IPS-20b (cell line): ENCODE data around the gene PEX11B.

ENCODE experiments used
- H3K27ac ChIP-seq: one replicate; pipeline ENCODE4 v1.5.1; 2013; ENCODE audit warnings: low read length
- H3K27me3 ChIP-seq: 2 replicates; pipeline ENCODE4 v1.6.1; 2013; ENCODE audit warnings: mild to moderate bottlenecking, low read length, inconsistent platforms; ENCODE audit not compliant: insufficient read depth
- H3K36me3 ChIP-seq: 2 replicates; pipeline ENCODE4 v1.6.1; 2013; ENCODE audit warnings: low read depth, mild to moderate bottlenecking, inconsistent platforms, low read length, moderate library complexity; ENCODE audit not compliant: insufficient read depth
- H3K4me1 ChIP-seq: 2 replicates; pipeline ENCODE4 v1.6.1; 2013; ENCODE audit warnings: mild to moderate bottlenecking, control low read depth, inconsistent platforms, low read length, moderate library complexity; ENCODE audit not compliant: insufficient read depth
- H3K4me3 ChIP-seq: 2 replicates; pipeline ENCODE4 v1.5.1; 2013; ENCODE audit warnings: mild to moderate bottlenecking, low read length, inconsistent platforms
- H3K9ac ChIP-seq: 2 replicates; pipeline ENCODE4 v1.6.1; 2013; ENCODE audit warnings: low read depth, mild to moderate bottlenecking, inconsistent platforms, low read length, moderate library complexity
- H3K9me3 ChIP-seq: 2 replicates; pipeline ENCODE4 v1.6.1; 2013; ENCODE audit warnings: mild to moderate bottlenecking, low read depth, low read length, inconsistent platforms; ENCODE audit not compliant: insufficient read depth

The PEX11B gene

GRCh38 chr1:145959957-145960467, 41.5 kb upstream of the PEX11B start:
- Histone ChIP-seq H3K9ac (no peak overlapping the region; the same call in 1 of the 2 replicates), H3K36me3 (no peaks in the 10 kb centered on the region), H3K4me3 (peak overlapping the region; percentile 84), H3K9me3 (no peaks in the 10 kb centered on the region), H3K27ac (no peak overlapping the region), H3K4me1 (peaks cover 15% of the 10 kb centered on the region), H3K27me3 (peaks cover 89% of the 10 kb centered on the region)

GRCh38 chr1:145959333-145959732, 40.8 kb upstream of the PEX11B start:
- Histone ChIP-seq H3K4me3 (no peak overlapping the region), H3K27me3 (peaks cover 95% of the 10 kb centered on the region), H3K4me1 (peaks cover 15% of the 10 kb centered on the region), H3K9me3 (no peaks in the 10 kb centered on the region), H3K36me3 (no peaks in the 10 kb centered on the region), H3K27ac (no peak overlapping the region), H3K9ac (no peak overlapping the region)

- Histone ChIP-seq H3K4me3 (no peak overlapping the region), H3K4me1 (peaks cover 10% of the 10 kb centered on the region), H3K9me3 (no peaks in the 10 kb centered on the region), H3K27ac (no peak overlapping the region), H3K9ac (no peak overlapping the region), H3K36me3 (no peaks in the 10 kb centered on the region), H3K27me3 (peaks cover 90% of the 10 kb centered on the region)
Observed at GRCh38 chr1:145958734-145959133, 40.2 kb upstream of the PEX11B start.

- Histone ChIP-seq H3K4me3 (peak within 1 kb of the TSS; percentile 81), H3K27ac (no peak within 1 kb of the TSS), H3K9ac (peak within 1 kb of the TSS; percentile 61; the same call in 1 of the 2 replicates), H3K9me3 (no peaks in the 10 kb centered on the region; the same call in 1 of the 2 replicates), H3K27me3 (peaks cover 80% of the 10 kb centered on the region), H3K4me1 (peaks cover 6% of the 10 kb centered on the region; the same call in 1 of the 2 replicates), H3K36me3 (no peaks in the 10 kb centered on the region)
Observed at GRCh38 chr1:145957443-145958319, 39.2 kb upstream of the PEX11B start, which contains the start of gene LIX1L. Gene LIX1L (minus strand): TSS chr1:145958017. CDS start chr1:145957927, 90 bp downstream.

- Histone ChIP-seq H3K27me3 (peaks cover 72% of the 10 kb centered on the region), H3K9ac (peak overlapping the region; percentile 61; the same call in 1 of the 2 replicates), H3K4me3 (peak overlapping the region; percentile 81), H3K36me3 (no peaks in the 10 kb centered on the region), H3K9me3 (no peaks in the 10 kb centered on the region; the same call in 1 of the 2 replicates), H3K4me1 (peaks cover 5% of the 10 kb centered on the region; the same call in 1 of the 2 replicates), H3K27ac (no peak overlapping the region)
Observed at GRCh38 chr1:145956781-145957442, 38.4 kb upstream of the PEX11B start.

- peaks cover 67% of the 10 kb centered on the region for H3K27me3 ChIP-seq
- H3K9ac ChIP-seq, result no peak overlapping the region
- H3K27ac ChIP-seq, result no peak overlapping the region
- H3K36me3 ChIP-seq, result no peaks in the 10 kb centered on the region
- peak overlapping the region; percentile 81; the same call in 1 of the 2 replicates for H3K4me3 ChIP-seq
- H3K4me1 ChIP-seq, result peaks cover 5% of the 10 kb centered on the region; the same call in 1 of the 2 replicates
- no peaks in the 10 kb centered on the region; the same call in 1 of the 2 replicates for H3K9me3 ChIP-seq
Observed at GRCh38 chr1:145956361-145956760, 37.8 kb upstream of the PEX11B start.

GRCh38 chr1:145955436-145955835, 36.9 kb upstream of the PEX11B start:
- H3K27me3 ChIP-seq, result peaks cover 57% of the 10 kb centered on the region
- no peak overlapping the region for H3K9ac ChIP-seq
- no peaks in the 10 kb centered on the region; the same call in 1 of the 2 replicates for H3K9me3 ChIP-seq
- no peak overlapping the region for H3K27ac ChIP-seq
- no peak overlapping the region for H3K4me3 ChIP-seq
- H3K4me1 ChIP-seq, result peaks cover 5% of the 10 kb centered on the region; the same call in 1 of the 2 replicates
- H3K36me3 ChIP-seq, result no peaks in the 10 kb centered on the region

- Histone ChIP-seq H3K36me3 (no peaks in the 10 kb centered on the region), H3K9ac (no peak overlapping the region), H3K4me3 (no peak overlapping the region), H3K4me1 (peaks cover 5% of the 10 kb centered on the region; the same call in 1 of the 2 replicates), H3K27ac (no peak overlapping the region), H3K27me3 (peaks cover 42% of the 10 kb centered on the region), H3K9me3 (no peaks in the 10 kb centered on the region; the same call in 1 of the 2 replicates)
Observed at GRCh38 chr1:145953861-145954260, 35.3 kb upstream of the PEX11B start.

GRCh38 chr1:145952903-145953302, 34.4 kb upstream of the PEX11B start:
- Histone ChIP-seq H3K27me3 (peaks cover 33% of the 10 kb centered on the region), H3K4me1 (peaks cover 2% of the 10 kb centered on the region; the same call in 1 of the 2 replicates), H3K9ac (no peak overlapping the region), H3K9me3 (no peaks in the 10 kb centered on the region; the same call in 1 of the 2 replicates), H3K4me3 (no peak overlapping the region), H3K36me3 (no peaks in the 10 kb centered on the region), H3K27ac (no peak overlapping the region)

- peaks cover 24% of the 10 kb centered on the region for H3K27me3 ChIP-seq
- H3K27ac ChIP-seq, result no peak overlapping the region
- H3K4me1 ChIP-seq, result peaks cover 13% of the 10 kb centered on the region; the same call in 1 of the 2 replicates
- no peaks in the 10 kb centered on the region; the same call in 1 of the 2 replicates for H3K9me3 ChIP-seq
- no peaks in the 10 kb centered on the region for H3K36me3 ChIP-seq
- no peak overlapping the region for H3K9ac ChIP-seq
- no peak overlapping the region for H3K4me3 ChIP-seq
Observed at GRCh38 chr1:145951526-145951925, 33.0 kb upstream of the PEX11B start.

GRCh38 chr1:145949219-145949618, 30.7 kb upstream of the PEX11B start:
- Histone ChIP-seq H3K9me3 (no peaks in the 10 kb centered on the region; the same call in 1 of the 2 replicates), H3K27ac (no peak overlapping the region), H3K4me1 (peaks cover 13% of the 10 kb centered on the region; the same call in 1 of the 2 replicates), H3K36me3 (no peaks in the 10 kb centered on the region), H3K27me3 (0 out of 2 replicates have a peak, but pooled peaks cover under 1% of the 10 kb centered on the region), H3K9ac (no peak overlapping the region), H3K4me3 (no peak overlapping the region)
